K562 (cell line): ENCODE data around the gene COQ2. TPM values are rescaled to one million over a fixed set of nuclear protein-coding genes. Genes with fewer than 3 reads are reported as not detected.
A peak's percentile ranks its signal among the peaks of the same experiment; 100 is the strongest.

Source experiments
- ELF1 ChIP-seq: fragments of 200-800 bp; sonication (Bioruptor generic); IDR thresholded peaks from 2 replicates; pipeline ENCODE4 v1.6.1; 2016; ENCODE audit warnings: missing genetic modification characterization, missing compliant biosample characterization
- EP300 ChIP-seq: IDR thresholded peaks from 2 replicates; pipeline ENCODE4 v1.6.1; 2012; ENCODE audit warnings: low read length, improper control_type of control experiment
- ETV1 ChIP-seq: fragments of 450-650 bp; conservative IDR thresholded peaks from 2 replicates; pipeline ENCODE4 v1.6.1; 2016; ENCODE audit warnings: missing genetic modification characterization, control low read depth, low read depth, missing compliant biosample characterization
- JUNB ChIP-seq: fragments of 450-650 bp; formaldehyde crosslinking; conservative IDR thresholded peaks from 2 replicates; pipeline ENCODE4 v1.4.0; 2020; ENCODE audit warnings: mild to moderate bottlenecking
- KAT7 ChIP-seq: sonication (generic); formaldehyde crosslinking; IDR thresholded peaks from 2 replicates; pipeline ENCODE4 v1.8.0; 2022; ENCODE audit warnings: missing genetic modification reagents, mild to moderate bottlenecking, borderline replicate concordance
- SMAD4 ChIP-seq: fragments of 250-450 bp; sonication (Bioruptor Pico); conservative IDR thresholded peaks from 2 replicates; pipeline ENCODE4 v1.8.0; 2021; ENCODE audit warnings: inconsistent platforms, mild to moderate bottlenecking, moderate library complexity
- TEAD2 ChIP-seq: fragments of 450-650 bp; IDR thresholded peaks from 2 replicates; pipeline ENCODE4 v1.6.1; 2016; ENCODE audit warnings: missing genetic modification characterization, control low read depth, missing compliant biosample characterization
- ZBTB1 ChIP-seq: sonication (generic); formaldehyde crosslinking; IDR thresholded peaks from 2 replicates; pipeline ENCODE4 v1.8.1; 2023; ENCODE audit warnings: missing genetic modification reagents, low read depth, mild to moderate bottlenecking, borderline replicate concordance
- polyA plus RNA-seq, 8 experiments: library from polyadenylated mRNA; depleted of rRNA in 4 of 8; stranded (reverse) in 5 of 8; unstranded in 3 of 8; fragments of >200 nt; fragmentation: Nextera tagmentation in 2 of 8; fragmentation: Illumina TruSeq in 1 of 8; extraction: Ambion mirVana in 2 of 8; extraction: Trizol in 1 of 8; gene quantifications; 2 replicates each; pipeline versions ENCODE4 v1.2.1 to v1.2.3, GENCODE V29; 2011 to 2014; ENCODE audit warnings: inconsistent platforms in 1 of 8, missing spikeins in 1 of 8
- total RNA-seq, 7 experiments: library from RNA; depleted of rRNA in 6 of 7; stranded (reverse); fragments of >200 nt in 6 of 7; fragmentation: Illumina TruSeq in 2 of 7; extraction: Trizol in 2 of 7; gene quantifications; 2 replicates each; pipeline versions ENCODE4 v1.2.1 to v1.2.3, GENCODE V29; 2011 to 2021; ENCODE audit warnings: low replicate concordance in 1 of 7
- TF ChIP-seq, protein P1 (sequence below), 2 experiments: fragments of 450-650 bp; formaldehyde crosslinking in 1 of 2; IDR thresholded peaks; 2 replicates each; pipeline versions ENCODE4 v1.4.0 to v1.6.1; 2014 to 2020; ENCODE audit warnings: mild to moderate bottlenecking in 2 of 2, borderline replicate concordance in 1 of 2, low read depth in 1 of 2
- TF ChIP-seq, protein P2 (sequence below): IDR thresholded peaks from 3 replicates; pipeline ENCODE4 v1.6.1; 2011; ENCODE audit warnings: borderline replicate concordance, mild to moderate bottlenecking, moderate library complexity; ENCODE audit not compliant: insufficient read length; ENCODE audit errors: extremely low read depth
- TF ChIP-seq, protein P3 (sequence below), 3 experiments: IDR thresholded peaks in 2 of 3; conservative IDR thresholded peaks in 1 of 3; 2 replicates each; pipeline ENCODE4 v1.5.1; 2011 to 2012; ENCODE audit warnings: low read length in 3 of 3, mild to moderate bottlenecking in 3 of 3, control low read depth in 2 of 3, improper control_type of control experiment in 1 of 3, inconsistent platforms in 1 of 3, low read depth in 1 of 3, mixed read lengths in 1 of 3, moderate library complexity in 1 of 3; ENCODE audit not compliant: insufficient read depth in 2 of 3
- TF ChIP-seq, protein P4 (sequence below): fragments of 450-650 bp; formaldehyde crosslinking; IDR thresholded peaks from 2 replicates; pipeline ENCODE4 v1.4.0; 2020; ENCODE audit warnings: mild to moderate bottlenecking

COQ2 gene
- total and polyA plus RNA-seq, 9 of the 15 experiments (the other 6 are each of a cell fraction or from before 2014, with no cell fraction given): 1.9 to 13.5 (median 11.8) TPM

DNA sequence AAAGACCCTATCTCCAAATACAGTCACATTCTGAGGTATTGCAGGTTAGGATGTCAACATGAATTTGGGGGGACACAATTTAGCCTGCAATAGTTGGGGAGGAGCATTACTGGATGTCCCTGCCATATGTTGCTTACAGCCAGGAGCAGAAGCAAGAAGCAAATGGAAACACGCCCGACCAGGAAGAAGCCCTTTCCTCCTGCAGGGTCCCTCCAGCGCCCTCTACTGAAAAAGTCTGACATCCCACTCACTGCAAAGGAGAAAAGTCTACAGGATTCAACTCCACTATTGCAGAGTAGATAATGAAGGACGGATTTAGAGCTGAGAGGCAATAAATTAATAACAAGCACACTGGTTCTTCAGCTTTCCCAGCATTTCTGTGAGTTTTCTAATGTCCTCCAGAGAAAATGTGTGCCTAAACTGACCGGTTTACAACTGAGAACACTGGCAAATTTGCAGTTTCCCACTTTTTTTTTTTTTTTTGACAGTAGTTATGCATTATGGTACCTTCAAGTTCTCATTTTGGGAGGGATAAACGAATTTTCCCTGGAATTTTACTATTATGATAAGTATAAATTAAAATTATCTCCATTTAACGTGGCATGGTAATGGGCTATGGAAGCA, 31.7 kb downstream of the COQ2 start (continued):
- TF ChIP-seq, protein P1, sequence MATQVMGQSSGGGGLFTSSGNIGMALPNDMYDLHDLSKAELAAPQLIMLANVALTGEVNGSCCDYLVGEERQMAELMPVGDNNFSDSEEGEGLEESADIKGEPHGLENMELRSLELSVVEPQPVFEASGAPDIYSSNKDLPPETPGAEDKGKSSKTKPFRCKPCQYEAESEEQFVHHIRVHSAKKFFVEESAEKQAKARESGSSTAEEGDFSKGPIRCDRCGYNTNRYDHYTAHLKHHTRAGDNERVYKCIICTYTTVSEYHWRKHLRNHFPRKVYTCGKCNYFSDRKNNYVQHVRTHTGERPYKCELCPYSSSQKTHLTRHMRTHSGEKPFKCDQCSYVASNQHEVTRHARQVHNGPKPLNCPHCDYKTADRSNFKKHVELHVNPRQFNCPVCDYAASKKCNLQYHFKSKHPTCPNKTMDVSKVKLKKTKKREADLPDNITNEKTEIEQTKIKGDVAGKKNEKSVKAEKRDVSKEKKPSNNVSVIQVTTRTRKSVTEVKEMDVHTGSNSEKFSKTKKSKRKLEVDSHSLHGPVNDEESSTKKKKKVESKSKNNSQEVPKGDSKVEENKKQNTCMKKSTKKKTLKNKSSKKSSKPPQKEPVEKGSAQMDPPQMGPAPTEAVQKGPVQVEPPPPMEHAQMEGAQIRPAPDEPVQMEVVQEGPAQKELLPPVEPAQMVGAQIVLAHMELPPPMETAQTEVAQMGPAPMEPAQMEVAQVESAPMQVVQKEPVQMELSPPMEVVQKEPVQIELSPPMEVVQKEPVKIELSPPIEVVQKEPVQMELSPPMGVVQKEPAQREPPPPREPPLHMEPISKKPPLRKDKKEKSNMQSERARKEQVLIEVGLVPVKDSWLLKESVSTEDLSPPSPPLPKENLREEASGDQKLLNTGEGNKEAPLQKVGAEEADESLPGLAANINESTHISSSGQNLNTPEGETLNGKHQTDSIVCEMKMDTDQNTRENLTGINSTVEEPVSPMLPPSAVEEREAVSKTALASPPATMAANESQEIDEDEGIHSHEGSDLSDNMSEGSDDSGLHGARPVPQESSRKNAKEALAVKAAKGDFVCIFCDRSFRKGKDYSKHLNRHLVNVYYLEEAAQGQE (IDR thresholded peaks at IDR 0.05; ENCODE audit: borderline replicate concordance): peak; percentile 63; the same call in 1 of the 2 replicates
- TF ChIP-seq, protein P1 (CRISPR knock-in tag; IDR thresholded peaks at IDR 0.05; ENCODE audit: low read depth): no peak
- TF ChIP-seq KAT7 (CRISPR knock-in tag) (no peak), JUNB (CRISPR knock-in tag) (no peak), ELF1 (tag) (peak; percentile 76), ETV1 (tag) (0 out of 2 replicates have a peak, but pooled peaks have one; percentile 9), SMAD4 (CRISPR knock-in tag) (peak; percentile 14; the same call in 1 of the 2 replicates), ZBTB1 (CRISPR knock-in tag) (no peak), TEAD2 (tag) (no peak), EP300 (peak; percentile 9; the same call in 1 of the 2 replicates)
- TF ChIP-seq, protein P2, sequence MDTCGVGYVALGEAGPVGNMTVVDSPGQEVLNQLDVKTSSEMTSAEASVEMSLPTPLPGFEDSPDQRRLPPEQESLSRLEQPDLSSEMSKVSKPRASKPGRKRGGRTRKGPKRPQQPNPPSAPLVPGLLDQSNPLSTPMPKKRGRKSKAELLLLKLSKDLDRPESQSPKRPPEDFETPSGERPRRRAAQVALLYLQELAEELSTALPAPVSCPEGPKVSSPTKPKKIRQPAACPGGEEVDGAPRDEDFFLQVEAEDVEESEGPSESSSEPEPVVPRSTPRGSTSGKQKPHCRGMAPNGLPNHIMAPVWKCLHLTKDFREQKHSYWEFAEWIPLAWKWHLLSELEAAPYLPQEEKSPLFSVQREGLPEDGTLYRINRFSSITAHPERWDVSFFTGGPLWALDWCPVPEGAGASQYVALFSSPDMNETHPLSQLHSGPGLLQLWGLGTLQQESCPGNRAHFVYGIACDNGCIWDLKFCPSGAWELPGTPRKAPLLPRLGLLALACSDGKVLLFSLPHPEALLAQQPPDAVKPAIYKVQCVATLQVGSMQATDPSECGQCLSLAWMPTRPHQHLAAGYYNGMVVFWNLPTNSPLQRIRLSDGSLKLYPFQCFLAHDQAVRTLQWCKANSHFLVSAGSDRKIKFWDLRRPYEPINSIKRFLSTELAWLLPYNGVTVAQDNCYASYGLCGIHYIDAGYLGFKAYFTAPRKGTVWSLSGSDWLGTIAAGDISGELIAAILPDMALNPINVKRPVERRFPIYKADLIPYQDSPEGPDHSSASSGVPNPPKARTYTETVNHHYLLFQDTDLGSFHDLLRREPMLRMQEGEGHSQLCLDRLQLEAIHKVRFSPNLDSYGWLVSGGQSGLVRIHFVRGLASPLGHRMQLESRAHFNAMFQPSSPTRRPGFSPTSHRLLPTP: no peak
- TF ChIP-seq, protein P3, sequence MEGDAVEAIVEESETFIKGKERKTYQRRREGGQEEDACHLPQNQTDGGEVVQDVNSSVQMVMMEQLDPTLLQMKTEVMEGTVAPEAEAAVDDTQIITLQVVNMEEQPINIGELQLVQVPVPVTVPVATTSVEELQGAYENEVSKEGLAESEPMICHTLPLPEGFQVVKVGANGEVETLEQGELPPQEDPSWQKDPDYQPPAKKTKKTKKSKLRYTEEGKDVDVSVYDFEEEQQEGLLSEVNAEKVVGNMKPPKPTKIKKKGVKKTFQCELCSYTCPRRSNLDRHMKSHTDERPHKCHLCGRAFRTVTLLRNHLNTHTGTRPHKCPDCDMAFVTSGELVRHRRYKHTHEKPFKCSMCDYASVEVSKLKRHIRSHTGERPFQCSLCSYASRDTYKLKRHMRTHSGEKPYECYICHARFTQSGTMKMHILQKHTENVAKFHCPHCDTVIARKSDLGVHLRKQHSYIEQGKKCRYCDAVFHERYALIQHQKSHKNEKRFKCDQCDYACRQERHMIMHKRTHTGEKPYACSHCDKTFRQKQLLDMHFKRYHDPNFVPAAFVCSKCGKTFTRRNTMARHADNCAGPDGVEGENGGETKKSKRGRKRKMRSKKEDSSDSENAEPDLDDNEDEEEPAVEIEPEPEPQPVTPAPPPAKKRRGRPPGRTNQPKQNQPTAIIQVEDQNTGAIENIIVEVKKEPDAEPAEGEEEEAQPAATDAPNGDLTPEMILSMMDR (IDR thresholded peaks at IDR 0.05 in 2 of 3, conservative IDR thresholded peaks at IDR 0.05 in 1 of 3; ENCODE audit: insufficient read depth in 2 of 3, low read depth in 1 of 3, low read length in 3 of 3): peak; percentile 81 to 91 (median 84)
- TF ChIP-seq, protein P4, sequence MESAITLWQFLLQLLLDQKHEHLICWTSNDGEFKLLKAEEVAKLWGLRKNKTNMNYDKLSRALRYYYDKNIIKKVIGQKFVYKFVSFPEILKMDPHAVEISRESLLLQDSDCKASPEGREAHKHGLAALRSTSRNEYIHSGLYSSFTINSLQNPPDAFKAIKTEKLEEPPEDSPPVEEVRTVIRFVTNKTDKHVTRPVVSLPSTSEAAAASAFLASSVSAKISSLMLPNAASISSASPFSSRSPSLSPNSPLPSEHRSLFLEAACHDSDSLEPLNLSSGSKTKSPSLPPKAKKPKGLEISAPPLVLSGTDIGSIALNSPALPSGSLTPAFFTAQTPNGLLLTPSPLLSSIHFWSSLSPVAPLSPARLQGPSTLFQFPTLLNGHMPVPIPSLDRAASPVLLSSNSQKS (CRISPR knock-in tag): no peak
